Astrocyte (in vitro differentiated cells and primary cell): Measurements from ENCODE around the gene RPL37A. TPM values are rescaled to one million over a fixed set of nuclear protein-coding genes. Genes with fewer than 3 reads are reported as not detected.

Experiments used
- DNase-seq: peaks from one replicate; pipeline ENCODE4 v3.0.0-alpha.2; 2010; ENCODE audit warnings: low read depth
- FAIRE-seq: peaks from 2 replicates; lab custom pipeline; 2011; peaks lifted over from hg19 to GRCh38; lab: Jason Lieb, UNC
- H2AFZ ChIP-seq: 2 replicates; pipeline ENCODE4 v1.6.0; 2012; ENCODE audit warnings: low read depth, low read length, inconsistent platforms
- H3K27ac ChIP-seq: 2 replicates; pipeline ENCODE4 v1.5.1; 2011; ENCODE audit warnings: low read depth, low read length, inconsistent platforms
- H3K27me3 ChIP-seq: 2 replicates; pipeline ENCODE4 v1.6.0; 2011; ENCODE audit warnings: low read length, inconsistent platforms; ENCODE audit not compliant: insufficient read depth
- H3K36me3 ChIP-seq: 2 replicates; pipeline ENCODE4 v1.5.1; 2011; ENCODE audit warnings: low read length, inconsistent platforms; ENCODE audit not compliant: insufficient read depth
- H3K4me1 ChIP-seq: 2 replicates; pipeline ENCODE4 v1.5.1; 2011; ENCODE audit warnings: low read length, inconsistent platforms; ENCODE audit not compliant: insufficient read depth
- H3K4me2 ChIP-seq: 2 replicates; pipeline ENCODE4 v1.6.0; 2012; ENCODE audit warnings: low read length, inconsistent platforms
- H3K4me3 ChIP-seq: 2 replicates; pipeline ENCODE4 v1.5.1; 2011; ENCODE audit warnings: low read depth, mild to moderate bottlenecking, low read length, inconsistent platforms; ENCODE audit not compliant: insufficient read depth
- H3K79me2 ChIP-seq: 2 replicates; pipeline ENCODE4 v1.6.0; 2012; ENCODE audit warnings: mild to moderate bottlenecking, low read length, inconsistent platforms; ENCODE audit not compliant: insufficient read depth
- H3K9ac ChIP-seq: 2 replicates; pipeline ENCODE4 v1.6.0; 2012; ENCODE audit warnings: mild to moderate bottlenecking, low read length, inconsistent platforms
- H3K9me3 ChIP-seq: 2 replicates; pipeline ENCODE4 v1.5.1; 2012; ENCODE audit warnings: low read depth, mild to moderate bottlenecking, low read length, inconsistent platforms; ENCODE audit not compliant: insufficient read depth
- H4K20me1 ChIP-seq: 2 replicates; pipeline ENCODE4 v1.6.0; 2012; ENCODE audit warnings: low read length, inconsistent platforms; ENCODE audit not compliant: insufficient read depth
- H3K27ac Mint-ChIP-seq: one replicate; pipeline ENCODE4 v1.8.0; 2021; ENCODE audit warnings: mild to moderate bottlenecking, mixed read lengths; ENCODE audit not compliant: unreplicated experiment
- H3K27me3 Mint-ChIP-seq: one replicate; pipeline ENCODE4 v1.8.0; 2021; ENCODE audit warnings: low read depth, mixed read lengths; ENCODE audit not compliant: unreplicated experiment
- H3K36me3 Mint-ChIP-seq: one replicate; pipeline ENCODE4 v1.8.0; 2021; ENCODE audit warnings: low read depth, mixed read lengths; ENCODE audit not compliant: unreplicated experiment
- H3K4me1 Mint-ChIP-seq: one replicate; pipeline ENCODE4 v1.8.0; 2021; ENCODE audit warnings: low read depth, mixed read lengths; ENCODE audit not compliant: unreplicated experiment
- H3K4me3 Mint-ChIP-seq: one replicate; pipeline ENCODE4 v1.8.0; 2021; ENCODE audit warnings: mild to moderate bottlenecking, moderate library complexity, mixed read lengths; ENCODE audit not compliant: unreplicated experiment
- H3K9me3 Mint-ChIP-seq: one replicate; pipeline ENCODE4 v1.8.0; 2021; ENCODE audit warnings: mild to moderate bottlenecking, mixed read lengths; ENCODE audit not compliant: unreplicated experiment
- CTCF ChIP-seq: IDR thresholded peaks from 2 replicates; pipeline ENCODE4 v1.5.1; 2011; ENCODE audit warnings: low read depth, mild to moderate bottlenecking, inconsistent platforms, low read length, moderate library complexity; ENCODE audit not compliant: insufficient read depth
- EZH2 ChIP-seq: IDR thresholded peaks from 2 replicates; pipeline ENCODE4 v1.6.1; 2012; ENCODE audit warnings: mild to moderate bottlenecking, low read length, inconsistent platforms; ENCODE audit not compliant: insufficient read depth
- total RNA-seq: library from RNA; stranded (reverse); gene quantifications from 2 replicates; pipeline ENCODE4 v1.2.1, GENCODE V29; 2021

RPL37A gene
- total RNA-seq, 1 donor from 2014 or later, result 2,632 TPM

GRCh38 chr2:216545359-216545758 lies 46.7 kb downstream of the RPL37A start:
- Mint-ChIP-seq H3K27ac (no peak overlapping the region), H3K36me3 (peaks cover 12% of the 10 kb centered on the region), H3K4me3 (no peak overlapping the region), H3K9me3 (peaks cover 7% of the 10 kb centered on the region), H3K4me1 (peaks cover 8% of the 10 kb centered on the region), H3K27me3 (peaks cover 18% of the 10 kb centered on the region)
- no peak overlapping the region for H2AFZ ChIP-seq
- TF ChIP-seq EZH2 (no peak), CTCF (no peak)
- H3K27ac ChIP-seq, result no peak overlapping the region
- H3K4me2 ChIP-seq, result no peak overlapping the region
- FAIRE-seq (no peak), DNase-seq (peak; percentile 74)
- H3K79me2 ChIP-seq, result no peaks in the 10 kb centered on the region
- no peak overlapping the region for H3K4me3 ChIP-seq
- peaks cover 9% of the 10 kb centered on the region for H3K4me1 ChIP-seq
- H3K9me3 ChIP-seq, result no peaks in the 10 kb centered on the region
- H3K27me3 ChIP-seq, result no peaks in the 10 kb centered on the region
- no peaks in the 10 kb centered on the region for H3K36me3 ChIP-seq
- H4K20me1 ChIP-seq, result no peaks in the 10 kb centered on the region
- H3K9ac ChIP-seq, result no peak overlapping the region

GRCh38 chr2:216546241-216546640 lies 47.6 kb downstream of the RPL37A start:
- no peaks in the 10 kb centered on the region for H3K36me3 ChIP-seq
- TF ChIP-seq CTCF, result no peak
- no peak for TF ChIP-seq EZH2
- no peak overlapping the region for H2AFZ ChIP-seq
- H3K27me3 ChIP-seq, result no peaks in the 10 kb centered on the region
- Mint-ChIP-seq H3K4me1 (peaks cover 11% of the 10 kb centered on the region), H3K27me3 (peaks cover 12% of the 10 kb centered on the region), H3K27ac (no peak overlapping the region), H3K9me3 (peaks cover 5% of the 10 kb centered on the region), H3K4me3 (no peak overlapping the region), H3K36me3 (peaks cover 10% of the 10 kb centered on the region)
- FAIRE-seq, result peak; percentile 9
- no peak overlapping the region for H3K4me2 ChIP-seq
- no peak overlapping the region for H3K4me3 ChIP-seq
- no peak overlapping the region for H3K9ac ChIP-seq
- H3K79me2 ChIP-seq, result no peaks in the 10 kb centered on the region
- H3K9me3 ChIP-seq, result no peaks in the 10 kb centered on the region
- peaks cover 13% of the 10 kb centered on the region for H3K4me1 ChIP-seq
- DNase-seq, result no peak
- no peak overlapping the region for H3K27ac ChIP-seq
- no peaks in the 10 kb centered on the region for H4K20me1 ChIP-seq

- no peak overlapping the region for H3K27ac Mint-ChIP-seq
- Histone ChIP-seq H3K27ac (peak overlapping the region; percentile 11), H4K20me1 (no peaks in the 10 kb centered on the region), H3K4me1 (peaks cover 19% of the 10 kb centered on the region), H3K79me2 (no peaks in the 10 kb centered on the region), H3K4me2 (peak overlapping the region; percentile 7), H3K36me3 (no peaks in the 10 kb centered on the region), H3K27me3 (no peaks in the 10 kb centered on the region), H3K9me3 (no peaks in the 10 kb centered on the region), H3K4me3 (no peak overlapping the region), H2AFZ (no peak overlapping the region), H3K9ac (no peak overlapping the region)
- peaks cover 16% of the 10 kb centered on the region for H3K4me1 Mint-ChIP-seq
- no peak overlapping the region for H3K4me3 Mint-ChIP-seq
- H3K9me3 Mint-ChIP-seq, result peaks cover 5% of the 10 kb centered on the region
- peaks cover 10% of the 10 kb centered on the region for H3K27me3 Mint-ChIP-seq
- TF ChIP-seq CTCF (no peak), EZH2 (no peak)
- peaks cover 10% of the 10 kb centered on the region for H3K36me3 Mint-ChIP-seq
- peak; percentile 60 for DNase-seq
- FAIRE-seq, result peak; percentile 13
Observed at GRCh38 chr2:216546641-216547403, 48.2 kb downstream of the RPL37A start.
